Loucy (cell line): ENCODE data around the gene ADGRB3.

Source experiments
- H2AFZ ChIP-seq: fragments of 200-600 bp; sonication (generic); 2 replicates; pipeline ENCODE4 v1.6.0; 2016; ENCODE audit warnings: antibody characterized with exemption, mild to moderate bottlenecking, low read length, moderate library complexity
- H3F3A ChIP-seq: fragments of 200-600 bp; 2 replicates; pipeline ENCODE4 v1.6.0; 2016; ENCODE audit warnings: antibody characterized with exemption, low read depth, mild to moderate bottlenecking
- H3K27me3 ChIP-seq: fragments of 200-600 bp; sonication (generic); 2 replicates; pipeline ENCODE4 v1.6.1; 2014; ENCODE audit warnings: low read length, mild to moderate bottlenecking; ENCODE audit not compliant: insufficient read depth, poor library complexity, severe bottlenecking
- H3K36me3 ChIP-seq: fragments of 200-600 bp; sonication (generic); 2 replicates; pipeline ENCODE4 v1.6.1; 2016; ENCODE audit warnings: low read length; ENCODE audit not compliant: insufficient read depth
- H3K4me1 ChIP-seq: fragments of 200-600 bp; sonication (generic); 2 replicates; pipeline ENCODE4 v1.5.1; 2014; ENCODE audit warnings: low read length, mild to moderate bottlenecking; ENCODE audit not compliant: insufficient read depth, poor library complexity, severe bottlenecking
- H3K4me2 ChIP-seq: fragments of 200-600 bp; sonication (generic); 2 replicates; pipeline ENCODE4 v1.6.0; 2014; ENCODE audit warnings: antibody characterized with exemption, low read length, low read depth, mild to moderate bottlenecking; ENCODE audit not compliant: poor library complexity, severe bottlenecking
- H3K4me3 ChIP-seq: fragments of 200-600 bp; sonication (generic); 2 replicates; pipeline ENCODE4 v1.5.1; 2014; ENCODE audit warnings: low read length, mild to moderate bottlenecking, mixed read lengths; ENCODE audit not compliant: poor library complexity, severe bottlenecking
- H3K79me2 ChIP-seq: fragments of 200-600 bp; sonication (generic); 2 replicates; pipeline ENCODE4 v1.6.1; 2014; ENCODE audit warnings: low read length; ENCODE audit not compliant: insufficient read depth
- H3K9ac ChIP-seq: fragments of 200-600 bp; sonication (generic); 2 replicates; pipeline ENCODE4 v1.6.0; 2014; ENCODE audit warnings: mild to moderate bottlenecking, low read depth, low read length, moderate library complexity; ENCODE audit not compliant: poor library complexity, severe bottlenecking
- H3K9me2 ChIP-seq: fragments of 200-600 bp; sonication (generic); replicated peaks from 2 replicates; pipeline ENCODE4 v1.6.1; 2016; ENCODE audit warnings: low read depth, low read length, mixed read lengths
- H3K9me3 ChIP-seq: fragments of 200-600 bp; sonication (generic); 2 replicates; pipeline ENCODE4 v1.6.1; 2014; ENCODE audit warnings: mild to moderate bottlenecking, antibody characterized with exemption, low read length, low read depth; ENCODE audit not compliant: insufficient read depth
- H4K20me1 ChIP-seq: fragments of 200-600 bp; sonication (generic); 2 replicates; pipeline ENCODE4 v1.6.0; 2014; ENCODE audit warnings: antibody characterized with exemption, low read length, mild to moderate bottlenecking; ENCODE audit not compliant: insufficient read depth, poor library complexity, severe bottlenecking
- CTCF ChIP-seq: fragments of 200-600 bp; sonication (generic); conservative IDR thresholded peaks from 2 replicates; pipeline ENCODE4 v1.5.1; 2014; ENCODE audit warnings: mild to moderate bottlenecking, antibody characterized with exemption, low read length
- EZH2phosphoT487 ChIP-seq: fragments of 200-600 bp; IDR thresholded peaks from 2 replicates; pipeline ENCODE4 v1.6.1; 2018; ENCODE audit warnings: antibody characterized with exemption, mild to moderate bottlenecking, moderate library complexity, borderline replicate concordance

Gene ADGRB3

DNA sequence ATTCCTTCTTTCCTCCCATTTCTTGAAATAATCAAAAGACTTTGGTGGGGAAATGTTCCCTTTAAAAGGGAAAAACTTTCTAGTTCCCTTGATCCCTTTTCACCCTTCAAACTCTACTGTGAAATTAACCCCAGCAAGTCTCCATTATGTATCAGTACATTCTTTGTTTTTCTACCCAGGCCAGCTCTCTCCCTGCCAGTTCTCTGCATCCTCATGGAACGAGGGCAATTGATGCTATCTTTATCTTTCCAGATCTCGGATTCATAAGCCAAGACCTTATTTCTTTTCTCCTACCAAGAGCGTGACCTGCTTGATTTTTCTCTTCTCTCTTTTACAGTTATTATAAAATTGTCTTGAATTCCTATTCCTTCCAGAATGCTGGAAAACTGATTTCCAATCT, 75.8 kb downstream of the ADGRB3 start:
- Histone ChIP-seq H3K9me2 (no peaks in the 10 kb centered on the region), H3K9me3 (no peaks in the 10 kb centered on the region), H3K4me3 (no peak overlapping the region), H3K4me1 (no peaks in the 10 kb centered on the region), H4K20me1 (no peaks in the 10 kb centered on the region), H3K4me2 (no peak overlapping the region), H3K79me2 (no peaks in the 10 kb centered on the region), H2AFZ (no peak overlapping the region), H3K36me3 (no peaks in the 10 kb centered on the region), H3K27me3 (no peaks in the 10 kb centered on the region), H3F3A (no peaks in the 10 kb centered on the region), H3K9ac (no peak overlapping the region)
- no peak for TF ChIP-seq CTCF
- TF ChIP-seq EZH2phosphoT487: no peak

- no peak overlapping the region for H3K4me2 ChIP-seq
- no peaks in the 10 kb centered on the region for H4K20me1 ChIP-seq
- H3K79me2 ChIP-seq: no peaks in the 10 kb centered on the region
- no peak overlapping the region for H2AFZ ChIP-seq
- no peaks in the 10 kb centered on the region for H3F3A ChIP-seq
- no peak overlapping the region for H3K9ac ChIP-seq
- no peaks in the 10 kb centered on the region for H3K9me3 ChIP-seq
- no peaks in the 10 kb centered on the region for H3K27me3 ChIP-seq
- H3K4me1 ChIP-seq: no peaks in the 10 kb centered on the region
- H3K36me3 ChIP-seq: no peaks in the 10 kb centered on the region
- no peak for TF ChIP-seq CTCF
- no peak overlapping the region for H3K4me3 ChIP-seq
- H3K9me2 ChIP-seq: no peaks in the 10 kb centered on the region
Measured at GRCh38 chr6:68711386-68712000, 76.4 kb downstream of the ADGRB3 start.

DNA sequence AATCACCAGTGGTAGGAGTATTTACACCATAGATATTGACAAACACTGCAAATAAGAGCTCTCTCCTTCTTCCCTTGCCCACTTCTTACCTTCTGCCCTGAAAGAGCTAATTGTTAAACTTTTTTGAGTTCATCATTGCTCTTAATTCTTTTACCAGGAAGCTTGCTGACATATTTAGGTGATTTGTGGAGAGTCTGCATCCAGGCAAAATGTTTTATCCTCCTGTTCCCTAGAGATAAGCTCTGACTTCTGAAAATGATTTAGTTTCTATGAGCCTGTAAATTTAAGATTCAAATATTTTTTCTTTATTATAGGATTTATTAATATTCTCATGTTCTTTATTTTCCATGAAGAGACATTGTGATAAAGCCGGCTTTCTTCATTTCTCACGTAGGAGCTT, 81.5 kb downstream of the ADGRB3 start:
- no peak overlapping the region for H3K4me3 ChIP-seq
- H3K9me2 ChIP-seq: no peaks in the 10 kb centered on the region
- no peak for TF ChIP-seq EZH2phosphoT487
- no peak for TF ChIP-seq CTCF
- H3F3A ChIP-seq: no peaks in the 10 kb centered on the region
- no peaks in the 10 kb centered on the region for H4K20me1 ChIP-seq
- H3K36me3 ChIP-seq: no peaks in the 10 kb centered on the region
- no peak overlapping the region for H3K4me2 ChIP-seq
- H3K79me2 ChIP-seq: no peaks in the 10 kb centered on the region
- H3K9me3 ChIP-seq: no peaks in the 10 kb centered on the region
- H3K4me1 ChIP-seq: no peaks in the 10 kb centered on the region
- H3K27me3 ChIP-seq: no peaks in the 10 kb centered on the region
- H2AFZ ChIP-seq: no peak overlapping the region
- no peak overlapping the region for H3K9ac ChIP-seq
